Psoas muscle (tissue), 8 donors: ENCODE results near the gene GOLGA8Q. TPM values are rescaled to one million over a fixed set of nuclear protein-coding genes. Genes with fewer than 3 reads are reported as not detected.
"Not testable (repeated sequence)": the region's sequence is repeated elsewhere in the genome, so short reads cannot be mapped to it uniquely, and the experiment has no call there.

Experiments
- ATAC-seq, 4 donors: fragments of 200-7000 bp; cut with Tn5 transposase; one replicate each; pipeline ENCODE4 v1.9.1; 2020; ENCODE audit warnings: moderate library complexity in 3 of 4, mild to moderate bottlenecking in 2 of 4
- DNase-seq, 2 donors: peaks; one replicate each; pipeline ENCODE4 v3.0.0-alpha.2; 2020
- H3K27ac ChIP-seq: fragments of 200-600 bp; one replicate; pipeline ENCODE4 v1.8.0; 2022
- H3K27me3 ChIP-seq, 3 donors: fragments of 200-600 bp in 1 of 3; one replicate each; pipeline versions ENCODE4 v1.6.1 to v1.8.0; 2013 to 2022; ENCODE audit warnings: low read length in 2 of 3, mild to moderate bottlenecking in 2 of 3, moderate library complexity in 1 of 3; ENCODE audit not compliant: insufficient read depth in 3 of 3
- H3K36me3 ChIP-seq, 2 donors: fragments of 200-600 bp in 1 of 2; one replicate each; pipeline versions ENCODE4 v1.6.1 to v1.8.0; 2013 to 2022; ENCODE audit warnings: low read depth in 1 of 2, mild to moderate bottlenecking in 1 of 2, moderate library complexity in 1 of 2; ENCODE audit not compliant: insufficient read depth in 1 of 2
- H3K4me1 ChIP-seq: fragments of 200-600 bp; one replicate; pipeline ENCODE4 v1.8.0; 2022
- H3K4me3 ChIP-seq: fragments of 200-600 bp; one replicate; pipeline ENCODE4 v1.8.0; 2022; ENCODE audit warnings: mild to moderate bottlenecking
- H3K9me3 ChIP-seq: fragments of 200-600 bp; one replicate; pipeline ENCODE4 v1.8.0; 2022
- WGBS, 3 donors: extraction: QIAGEN DNeasy Blood & Tissue Kit; methylation state at CpG; one replicate each; pipeline versions ENCODE4 v1.1.6 to v1.1.7; 2013; 5-methylcytosine and 5-hydroxymethylcytosine counted together
- intact Hi-C, 2 donors: fragments of 100-400 bp; cut with DNase I; formaldehyde crosslinking; loops; one replicate each; pipeline versions ENCODE4 v1.11.0 to v1.14.2; 2022
- long read RNA-seq, 2 donors: library from polyadenylated mRNA; unstranded; transcript quantifications; one replicate each; pipeline ENCODE4 v2.0.0, GENCODE V29; 2021
- polyA plus RNA-seq, 3 donors: library from polyadenylated mRNA; stranded (reverse); fragments of 200-250 nt; gene quantifications; one replicate each; pipeline ENCODE4 v1.2.3, GENCODE V29; 2013
- total RNA-seq, 4 donors: library from RNA; stranded (reverse); fragmentation: NEBNext Ultra II Directional in 2 of 4; extraction: Animal tissue kit (Norgen Biotek cat#: 25700) in 2 of 4; gene quantifications; one replicate each; pipeline versions ENCODE4 v1.2.1 to v1.2.4, GENCODE V29; 2021 to 2023
- donor health status: healthy with polysubstance abuse.
- donor health status: DM: no; HTN: no; CAD: no; lungs with moderate emphysema.
- donor health status: Bipolar disorder and iron deficiency.
- donor health status: healthy.
- donor health status: DM: yes; HTN: yes; CAD: no.
- donor health status: DM: no; HTN: no; CAD: no.
- donor health status: DM: no; HTN: no; CAD: no.
- donor health status: DM: yes; HTN: yes; CAD: no.

The GOLGA8Q gene, protein sequence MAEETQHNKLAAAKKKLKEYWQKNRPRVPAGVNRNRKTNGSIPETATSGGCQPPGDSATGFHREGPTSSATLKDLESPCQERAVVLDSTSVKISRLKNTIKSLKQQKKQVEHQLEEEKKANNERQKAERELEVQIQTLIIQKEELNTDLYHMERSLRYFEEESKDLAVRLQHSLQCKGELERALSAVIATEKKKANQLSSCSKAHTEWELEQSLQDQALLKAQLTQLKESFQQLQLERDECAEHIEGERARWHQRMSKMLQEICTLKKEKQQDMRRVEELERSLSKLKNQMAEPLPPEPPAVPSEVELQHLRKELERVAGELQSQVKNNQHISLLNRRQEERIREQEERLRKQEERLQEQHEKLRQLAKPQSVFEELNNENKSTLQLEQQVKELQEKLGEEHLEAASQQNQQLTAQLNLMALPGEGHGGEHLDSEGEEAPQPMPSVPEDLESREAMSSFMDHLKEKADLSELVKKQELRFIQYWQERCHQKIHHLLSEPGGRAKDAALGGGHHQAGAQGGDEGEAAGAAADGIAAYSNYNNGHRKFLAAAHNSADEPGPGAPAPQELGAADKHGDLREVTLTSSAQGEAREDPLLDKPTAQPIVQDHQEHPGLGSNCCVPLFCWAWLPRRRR
- total RNA-seq = 1 to 10 TPM in 1 of 4 donors, not detected in 3; 1.5 TPM
- polyA plus RNA-seq = under 1 TPM; 0.21 to 0.34 (median 0.23) TPM
- long read RNA-seq, donor 1 = 0 reads
- long read RNA-seq, donor 2 = 0 reads

- intact Hi-C loops, H3K27ac ChIP-seq, H3K4me1 ChIP-seq, H3K36me3 ChIP-seq, H3K27me3 ChIP-seq, ATAC-seq, DNase-seq, H3K4me3 ChIP-seq, H3K9me3 ChIP-seq: not testable (repeated sequence)
- 92% methylated on average over 4 of the region's 9 CpGs; no CpG with 5 or more reads in 2 of the 3 donors for WGBS, 3 donors
Observed at GRCh38 chr15:30551750-30552149, at the start of gene GOLGA8Q. Gene GOLGA8Q (plus strand): TSS chr15:30552050. CDS start chr15:30552078, 28 bp downstream.

DNA sequence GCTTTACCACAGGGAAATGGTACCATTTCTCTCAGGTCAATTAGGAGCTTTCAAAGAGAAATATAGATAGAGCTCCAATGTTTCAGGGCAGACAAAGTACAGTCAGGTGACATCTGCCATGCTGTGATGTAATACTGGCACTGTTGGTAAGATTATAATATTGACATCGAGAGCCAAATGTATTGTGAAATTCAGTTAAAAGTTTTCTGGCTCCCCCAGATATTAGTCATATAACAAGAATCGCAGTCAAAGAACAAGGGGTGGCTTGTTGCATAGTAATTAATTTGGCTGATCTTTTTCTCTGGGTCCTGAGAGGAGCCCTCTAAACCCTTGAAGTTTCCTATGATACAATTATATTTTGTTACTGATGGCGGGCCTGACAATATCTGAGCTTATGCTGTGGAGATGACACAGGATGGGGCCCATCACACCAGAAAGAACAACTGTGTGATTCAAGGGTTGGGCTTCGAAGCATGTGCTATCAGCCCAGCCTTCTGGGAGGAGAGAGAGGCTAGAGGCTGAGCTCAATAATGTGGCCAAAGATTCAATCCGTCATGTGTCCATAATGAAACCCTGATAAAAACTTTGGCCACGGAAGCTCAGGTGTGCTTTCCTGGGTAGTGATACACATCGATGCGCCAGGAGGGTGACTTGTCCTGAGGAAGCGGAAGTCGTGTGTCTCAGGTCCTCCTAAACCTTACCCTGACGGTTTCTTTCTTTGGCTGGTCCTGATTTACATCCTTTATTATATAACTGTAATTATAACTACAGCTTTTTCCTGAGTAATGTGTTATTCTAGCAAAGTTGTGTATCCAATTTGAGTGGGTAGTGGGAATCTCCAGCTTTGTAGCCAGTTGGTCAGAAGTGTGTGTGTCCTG, 48.7 kb upstream of the GOLGA8Q start:
- H3K4me3 ChIP-seq, DNase-seq, H3K27ac ChIP-seq, H3K27me3 ChIP-seq, H3K4me1 ChIP-seq, intact Hi-C loops, H3K36me3 ChIP-seq, H3K9me3 ChIP-seq: not testable (repeated sequence)
- WGBS, 3 donors = 90 to 94% (median 90%) methylated on average over 5 to 6 of the region's 11 CpGs
- ATAC-seq = peak in 1 of 4 donors; percentile 58

DNA sequence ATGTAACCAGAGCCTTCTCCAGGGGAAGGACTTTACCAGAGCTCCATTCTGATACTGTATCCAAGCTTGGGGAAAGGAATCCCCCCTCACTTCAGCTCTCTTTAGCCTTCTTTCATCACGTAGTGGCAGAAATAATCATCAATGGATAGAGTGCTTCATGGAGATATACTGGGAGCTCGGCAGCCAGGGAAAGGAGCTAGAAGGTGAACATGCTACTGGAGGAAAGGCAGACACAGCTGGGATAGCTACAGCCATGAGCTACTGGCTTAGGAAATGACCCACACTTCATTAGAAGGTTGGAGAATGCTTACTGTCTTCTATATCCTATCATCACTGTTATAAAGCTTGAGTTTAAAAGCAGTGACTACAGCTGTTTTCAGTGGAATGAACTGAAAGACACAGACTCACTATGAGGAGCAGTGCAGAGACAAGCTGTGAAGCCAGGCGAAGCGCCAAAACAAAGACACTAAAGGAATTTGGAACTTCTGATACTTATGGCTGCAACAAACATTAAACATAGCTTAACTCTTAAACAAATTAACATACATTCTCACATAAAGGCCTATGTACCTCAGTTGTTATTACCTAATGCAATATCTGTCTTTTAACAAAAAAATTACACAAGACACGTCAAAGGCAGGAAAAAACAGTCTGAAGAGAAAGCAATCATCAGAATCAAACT, 47.5 kb upstream of the GOLGA8Q start:
- WGBS, 3 donors = 20 to 49% (median 30%) methylated on average over 1 to 5 of the region's 5 CpGs
- intact Hi-C loops, H3K9me3 ChIP-seq, H3K27ac ChIP-seq, ATAC-seq, H3K4me1 ChIP-seq, H3K36me3 ChIP-seq, H3K27me3 ChIP-seq, H3K4me3 ChIP-seq, DNase-seq: not testable (repeated sequence)

DNA sequence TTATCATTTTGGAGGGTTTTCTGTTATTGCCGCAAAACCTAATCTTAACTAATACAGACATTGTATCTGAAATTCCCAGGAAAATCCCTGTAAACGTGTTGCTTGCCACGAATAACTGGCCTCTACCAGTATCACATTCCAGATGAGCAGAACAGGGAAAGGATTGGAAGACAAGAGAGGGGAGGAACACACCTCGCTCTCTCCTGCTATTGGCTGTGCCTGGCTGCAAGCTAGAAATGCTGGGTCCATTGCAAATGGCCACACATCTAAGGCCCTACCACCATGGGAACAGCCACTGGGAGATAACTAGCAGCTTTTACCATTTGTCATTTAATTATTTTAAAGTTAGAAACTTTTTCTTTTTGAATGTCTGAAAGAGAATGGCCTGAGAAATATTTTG, 37.3 kb upstream of the GOLGA8Q start:
- not testable (repeated sequence) for H3K4me1 ChIP-seq, H3K27me3 ChIP-seq
- no CpG with 5 or more reads among the region's 4 CpGs for WGBS, 3 donors

DNA sequence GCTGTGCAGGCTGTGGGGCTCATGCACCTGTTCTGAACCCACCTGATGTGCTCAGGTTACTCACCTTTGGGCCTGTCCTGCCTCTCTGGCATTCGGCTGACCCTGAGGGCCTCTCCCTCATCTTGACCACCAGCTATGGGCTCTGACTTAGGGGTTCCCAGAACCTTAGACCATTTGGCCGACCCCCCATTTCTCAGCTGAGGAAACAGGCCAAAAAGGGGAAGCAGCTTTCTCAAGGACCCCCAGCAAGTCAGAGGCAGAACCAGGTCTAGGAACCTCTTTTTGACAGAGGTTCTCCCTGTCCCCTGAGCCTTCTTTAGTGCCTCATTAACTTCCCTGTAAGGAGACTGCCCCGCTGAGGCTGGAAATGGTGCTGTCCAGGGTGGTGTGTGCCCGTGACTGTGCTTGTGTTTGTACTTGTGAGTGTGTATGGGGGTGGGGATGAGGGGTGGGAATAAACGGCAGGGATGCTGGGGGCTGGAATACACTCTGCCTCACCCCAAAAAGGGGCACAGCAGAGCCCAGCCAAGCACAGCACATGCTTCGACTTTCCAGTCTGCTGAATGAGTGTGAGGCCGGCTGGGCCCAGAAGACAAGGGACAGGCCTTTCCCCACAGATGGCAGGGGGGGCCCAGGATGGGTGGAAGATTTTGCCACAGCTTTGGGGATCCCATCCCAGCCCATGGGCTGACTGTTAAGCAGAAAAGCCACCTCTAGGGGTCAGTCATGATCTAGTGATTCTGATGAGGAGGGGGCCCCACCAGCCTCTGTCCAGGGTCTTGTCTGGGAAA, 28.2 kb upstream of the GOLGA8Q start:
- 66 to 89% (median 77%) methylated on average over 2 to 4 of the region's 7 CpGs for WGBS, 3 donors
- H3K36me3 ChIP-seq, H3K27me3 ChIP-seq, ATAC-seq, H3K4me3 ChIP-seq, H3K4me1 ChIP-seq, DNase-seq, H3K9me3 ChIP-seq, H3K27ac ChIP-seq, intact Hi-C loops: not testable (repeated sequence)

More for the DNA sequence above, 37.3 kb upstream of the GOLGA8Q start:
- H3K27ac ChIP-seq, intact Hi-C loops, ATAC-seq, H3K4me3 ChIP-seq, H3K36me3 ChIP-seq, H3K9me3 ChIP-seq, DNase-seq: not testable (repeated sequence)

- DNase-seq, H3K4me3 ChIP-seq, H3K9me3 ChIP-seq, H3K27me3 ChIP-seq, H3K4me1 ChIP-seq, ATAC-seq, intact Hi-C loops, H3K27ac ChIP-seq, H3K36me3 ChIP-seq: not testable (repeated sequence)
- no CpG with 5 or more reads among the region's 4 CpGs for WGBS, 3 donors
Observed at GRCh38 chr15:30525912-30526311, 25.9 kb upstream of the GOLGA8Q start.

DNA sequence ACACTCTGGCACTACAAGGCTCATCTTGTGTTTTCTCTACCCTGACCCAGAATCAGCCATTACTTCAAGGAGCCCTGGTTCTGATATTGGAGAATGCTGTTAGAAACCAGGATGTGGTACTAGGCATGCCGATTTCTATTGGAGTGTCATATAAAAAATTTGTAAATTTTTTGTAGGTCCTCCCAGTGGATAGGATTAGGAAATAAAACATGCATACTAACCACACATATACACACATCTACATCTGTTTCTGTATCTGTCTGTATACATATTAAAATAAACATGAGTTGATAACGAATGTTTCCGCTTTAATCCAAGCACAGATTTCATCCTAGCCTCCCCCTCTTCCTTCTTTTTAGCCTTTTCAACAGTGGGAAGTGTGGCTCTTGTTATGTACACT, 22.8 kb upstream of the GOLGA8Q start:
- ATAC-seq, H3K4me3 ChIP-seq, intact Hi-C loops, H3K9me3 ChIP-seq, H3K27ac ChIP-seq, DNase-seq, H3K4me1 ChIP-seq, H3K36me3 ChIP-seq, H3K27me3 ChIP-seq: not testable (repeated sequence)
- WGBS, 3 donors = no CpG with 5 or more reads among the region's 3 CpGs

GRCh38 chr15:30566949-30567348, 15.1 kb downstream of the GOLGA8Q start:
- H3K4me1 ChIP-seq, H3K9me3 ChIP-seq, H3K36me3 ChIP-seq, ATAC-seq, H3K4me3 ChIP-seq, H3K27me3 ChIP-seq, DNase-seq, H3K27ac ChIP-seq, intact Hi-C loops: not testable (repeated sequence)
- 8% methylated on average over 3 of the region's 6 CpGs; no CpG with 5 or more reads in 2 of the 3 donors for WGBS, 3 donors

DNA sequence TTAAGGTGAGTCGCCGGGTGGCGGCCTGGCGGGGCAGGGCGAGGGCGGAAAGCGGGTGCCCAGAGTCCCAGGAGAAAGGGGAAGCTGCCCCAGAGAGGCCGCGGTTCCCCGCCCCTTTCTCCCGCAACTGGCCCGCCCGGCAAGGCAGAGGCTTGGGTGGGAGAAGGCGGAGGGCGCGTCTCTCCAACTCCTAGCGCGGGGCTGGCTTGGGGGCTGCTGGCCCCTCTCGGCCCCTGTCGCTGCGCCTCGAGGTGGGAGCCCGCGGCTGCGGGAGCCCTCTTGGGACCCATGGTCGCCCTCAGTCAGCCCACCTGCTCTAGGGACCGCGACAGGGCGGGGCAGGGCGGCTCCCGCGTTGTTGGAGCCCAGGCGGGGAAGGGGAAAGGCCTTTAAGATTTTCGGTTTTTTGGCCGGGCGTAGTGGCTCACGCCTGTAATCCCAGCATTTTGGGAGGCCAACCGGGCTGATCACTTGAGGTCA, 21.2 kb downstream of the GOLGA8Q start:
- intact Hi-C loops, DNase-seq, H3K4me3 ChIP-seq, H3K36me3 ChIP-seq, H3K9me3 ChIP-seq, H3K4me1 ChIP-seq, H3K27me3 ChIP-seq, H3K27ac ChIP-seq: not testable (repeated sequence)
- ATAC-seq = peak in 3 of 4 donors; percentile 17 to 63 (median 19)
- no CpG with 5 or more reads among the region's 38 CpGs for WGBS, 3 donors
